Measurements from ENCODE around the gene ITGB8.

Gene ITGB8

DNA sequence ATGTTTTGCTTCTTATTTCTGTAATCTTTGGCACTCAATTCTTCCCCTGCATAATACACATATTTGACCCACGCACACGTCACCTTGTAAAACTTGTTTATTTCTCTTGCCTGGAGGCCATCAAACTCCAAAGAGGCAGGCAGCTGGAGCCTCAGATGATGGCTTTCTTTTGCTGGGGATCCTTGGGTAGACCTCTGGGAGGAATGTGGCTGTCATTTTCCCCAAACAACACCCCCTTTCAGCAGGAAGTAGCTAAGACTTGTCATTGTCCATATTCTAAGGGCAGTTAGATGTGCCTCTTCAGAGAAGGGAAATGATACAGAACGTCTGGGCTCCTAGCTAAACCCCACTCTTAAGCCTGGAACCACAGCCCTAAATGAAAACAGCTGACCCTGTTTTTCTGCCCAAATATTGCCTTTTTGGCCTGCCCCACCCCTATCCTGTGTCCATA is 111.3 kb downstream of the ITGB8 start:
- TF ChIP-seq, protein P1, sequence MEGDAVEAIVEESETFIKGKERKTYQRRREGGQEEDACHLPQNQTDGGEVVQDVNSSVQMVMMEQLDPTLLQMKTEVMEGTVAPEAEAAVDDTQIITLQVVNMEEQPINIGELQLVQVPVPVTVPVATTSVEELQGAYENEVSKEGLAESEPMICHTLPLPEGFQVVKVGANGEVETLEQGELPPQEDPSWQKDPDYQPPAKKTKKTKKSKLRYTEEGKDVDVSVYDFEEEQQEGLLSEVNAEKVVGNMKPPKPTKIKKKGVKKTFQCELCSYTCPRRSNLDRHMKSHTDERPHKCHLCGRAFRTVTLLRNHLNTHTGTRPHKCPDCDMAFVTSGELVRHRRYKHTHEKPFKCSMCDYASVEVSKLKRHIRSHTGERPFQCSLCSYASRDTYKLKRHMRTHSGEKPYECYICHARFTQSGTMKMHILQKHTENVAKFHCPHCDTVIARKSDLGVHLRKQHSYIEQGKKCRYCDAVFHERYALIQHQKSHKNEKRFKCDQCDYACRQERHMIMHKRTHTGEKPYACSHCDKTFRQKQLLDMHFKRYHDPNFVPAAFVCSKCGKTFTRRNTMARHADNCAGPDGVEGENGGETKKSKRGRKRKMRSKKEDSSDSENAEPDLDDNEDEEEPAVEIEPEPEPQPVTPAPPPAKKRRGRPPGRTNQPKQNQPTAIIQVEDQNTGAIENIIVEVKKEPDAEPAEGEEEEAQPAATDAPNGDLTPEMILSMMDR (IDR thresholded peaks at IDR 0.05), result no peak
- TF ChIP-seq ZFX (IDR thresholded peaks at IDR 0.05; ENCODE audit: borderline replicate concordance), result no peak
- peak overlapping the region; percentile 28 for H3K27ac ChIP-seq

DNA sequence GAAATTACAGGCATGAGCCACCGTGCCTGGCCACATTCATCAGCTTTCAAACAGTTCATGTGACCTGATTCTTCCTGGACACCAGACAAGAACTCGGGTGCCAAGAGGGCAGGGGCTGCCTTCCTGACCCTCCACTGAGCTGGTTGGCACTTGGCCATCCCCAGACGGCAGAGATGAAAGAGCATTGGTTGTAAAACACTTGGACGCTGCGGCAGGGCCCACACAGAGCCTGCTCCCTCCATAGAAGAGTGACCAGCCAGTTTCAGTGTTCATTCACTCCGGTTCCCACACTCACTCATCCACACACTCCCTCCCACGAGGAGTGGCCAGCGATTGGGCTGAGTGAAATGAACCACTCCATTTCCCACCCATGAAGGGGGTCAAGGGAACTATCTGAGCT is 112.3 kb downstream of the ITGB8 start:
- no peak overlapping the region for H3K27ac ChIP-seq
- TF ChIP-seq, protein P1 (IDR thresholded peaks at IDR 0.05), result no peak
- TF ChIP-seq ZFX (IDR thresholded peaks at IDR 0.05; ENCODE audit: borderline replicate concordance), result no peak

DNA sequence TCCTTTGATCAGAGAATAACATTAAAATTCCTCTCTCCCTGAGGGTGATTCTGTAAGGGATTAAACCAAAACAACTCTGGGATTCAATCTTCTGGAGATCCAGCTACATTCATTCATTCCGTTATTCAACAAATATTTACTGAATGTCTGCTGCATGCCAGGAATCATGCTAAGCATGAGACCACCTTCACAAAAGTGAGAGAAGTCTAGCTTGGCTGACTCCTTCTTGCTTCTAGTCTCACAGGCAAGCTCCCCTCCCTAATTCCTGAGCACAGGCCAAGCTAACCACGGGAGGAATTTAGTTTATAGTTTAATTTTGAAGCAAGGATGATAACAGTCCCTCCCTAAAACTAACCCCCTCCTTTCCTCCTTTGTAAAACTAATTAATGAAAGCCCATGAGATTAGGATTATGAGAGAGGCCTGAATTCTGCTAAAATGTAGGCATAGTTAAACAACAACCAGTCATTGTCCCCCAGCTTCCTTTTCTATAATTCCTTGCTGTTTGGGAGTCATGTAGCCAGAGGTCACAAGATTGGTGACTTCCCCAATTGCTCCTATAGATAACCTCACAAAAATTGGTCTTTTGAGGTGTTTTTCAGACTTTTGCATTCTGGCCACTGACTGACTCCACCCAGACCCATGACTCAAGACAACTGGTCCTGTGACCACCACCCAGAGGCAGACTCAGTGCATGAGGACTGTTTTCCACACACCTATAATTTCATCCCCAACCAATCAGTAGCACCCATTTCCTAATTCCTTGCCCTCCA is 113.5 kb downstream of the ITGB8 start:
- TF ChIP-seq, protein P1 (IDR thresholded peaks at IDR 0.05), result no peak
- no peak for TF ChIP-seq ZFX (IDR thresholded peaks at IDR 0.05; ENCODE audit: borderline replicate concordance)

DNA sequence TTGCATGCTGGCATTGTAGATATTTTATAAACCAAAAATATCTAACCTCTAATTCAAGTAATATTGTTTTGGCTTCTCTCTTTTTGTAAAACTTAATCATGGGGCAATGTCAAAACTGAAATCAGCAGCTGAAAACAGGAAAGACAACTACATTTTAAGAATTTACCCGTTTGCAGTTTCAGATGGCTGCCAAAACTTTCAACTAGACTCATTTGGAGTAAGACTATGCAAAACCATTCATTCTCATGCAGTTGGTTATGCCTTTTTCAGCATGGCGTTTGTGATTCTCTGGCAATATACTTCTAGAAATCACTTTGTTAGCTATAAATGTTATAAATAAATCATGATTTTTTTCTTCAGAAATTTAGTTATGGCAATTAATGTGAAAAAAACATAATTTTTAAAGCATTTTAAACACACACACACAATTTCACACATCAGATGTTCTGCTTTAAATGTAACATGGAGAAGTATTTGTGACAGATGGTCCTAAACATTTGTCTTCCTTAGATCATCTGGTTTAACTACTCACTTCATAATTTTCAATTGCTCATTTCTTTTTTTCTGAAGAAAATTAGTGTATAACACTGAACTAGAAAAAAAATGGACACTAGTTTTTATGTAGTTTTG is 116.4 kb downstream of the ITGB8 start:
- TF ChIP-seq ZFX (IDR thresholded peaks at IDR 0.05; ENCODE audit: borderline replicate concordance), result no peak
- TF ChIP-seq, protein P1 (IDR thresholded peaks at IDR 0.05), result no peak
- no peak overlapping the region for H3K27ac ChIP-seq

More for the DNA sequence above, 113.5 kb downstream of the ITGB8 start:
- H3K27ac ChIP-seq, result no peak overlapping the region

DNA sequence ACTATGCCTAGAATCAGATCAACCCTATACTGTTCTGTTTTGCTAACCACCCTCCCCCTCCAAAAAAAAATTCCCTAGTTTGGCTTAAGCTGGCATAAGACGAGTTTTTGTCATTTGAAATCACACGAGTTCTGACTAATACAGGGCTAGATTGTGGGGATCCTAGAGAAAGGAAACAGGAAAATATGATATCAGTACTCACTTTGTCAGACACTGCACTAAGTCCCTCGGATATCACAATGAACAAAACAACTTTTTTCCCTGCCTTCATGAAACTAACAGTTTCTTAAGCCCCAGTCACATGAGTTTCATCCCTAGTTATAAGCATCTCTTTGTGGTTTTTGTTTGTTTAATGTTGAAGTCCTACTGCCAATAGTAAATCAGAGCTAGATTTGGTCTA is 118.5 kb downstream of the ITGB8 start:
- H3K27ac ChIP-seq, result no peak overlapping the region
- TF ChIP-seq ZFX (IDR thresholded peaks at IDR 0.05; ENCODE audit: borderline replicate concordance), result no peak
- TF ChIP-seq, protein P1 (IDR thresholded peaks at IDR 0.05), result no peak

DNA sequence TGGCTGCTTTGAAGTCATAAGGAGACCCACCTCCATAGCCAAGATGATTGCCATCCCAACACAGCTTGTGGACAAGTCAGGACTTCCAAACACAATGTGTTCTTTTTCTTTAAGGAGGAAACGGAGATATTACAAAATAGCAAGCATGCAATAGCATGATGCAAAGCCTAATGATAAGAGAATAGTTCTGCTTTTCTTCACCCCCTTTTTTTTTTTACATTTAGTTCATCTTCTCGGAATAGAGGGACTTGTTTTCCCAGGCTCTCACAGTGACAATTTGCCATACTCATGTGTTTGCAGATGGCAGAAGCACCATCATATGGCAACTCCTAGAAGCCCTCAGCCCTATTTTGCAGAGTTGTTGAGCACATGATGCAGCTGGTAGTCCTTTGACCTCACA is 119.8 kb downstream of the ITGB8 start:
- H3K27ac ChIP-seq, result no peak overlapping the region
- TF ChIP-seq ZFX (IDR thresholded peaks at IDR 0.05; ENCODE audit: borderline replicate concordance), result no peak
- TF ChIP-seq, protein P1 (IDR thresholded peaks at IDR 0.05), result no peak

DNA sequence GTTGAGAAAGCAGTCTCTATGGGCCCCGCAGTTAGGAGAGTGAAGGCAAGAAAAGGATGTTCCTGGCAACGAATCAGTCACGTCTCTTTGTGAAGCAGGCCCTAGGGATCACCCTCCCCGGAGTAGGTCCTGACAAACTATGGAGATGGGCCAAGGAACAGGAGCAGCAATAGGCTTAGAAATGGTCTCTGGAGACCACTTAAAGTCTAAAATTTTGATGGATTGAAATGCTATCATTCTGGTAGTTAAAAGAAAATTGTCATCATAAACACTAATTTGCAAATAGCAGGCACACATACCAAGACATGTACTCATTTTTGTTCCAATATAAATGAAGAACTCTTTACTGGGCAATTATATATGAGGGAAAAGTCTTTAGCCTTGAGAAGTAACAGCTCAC is 123.5 kb downstream of the ITGB8 start:
- H3K27ac ChIP-seq, result no peak overlapping the region
- no peak for TF ChIP-seq ZFX (IDR thresholded peaks at IDR 0.05; ENCODE audit: borderline replicate concordance)
- TF ChIP-seq, protein P1 (IDR thresholded peaks at IDR 0.05), result no peak

All from 22Rv1 (cell line).